Panc1 (cell line): ENCODE results near the gene FBXW8. TPM values are rescaled to one million over a fixed set of nuclear protein-coding genes. Genes with fewer than 3 reads are reported as not detected.
A peak's percentile ranks its signal among the peaks of the same experiment; 100 is the strongest.

Experiments
- ATAC-seq: fragments of 200-7000 bp; cut with Tn5 transposase; 2 replicates; pipeline ENCODE4 v1.9.1; 2020; ENCODE audit warnings: mild to moderate bottlenecking, moderate library complexity
- BruUV-seq: library from RNA; stranded (reverse); fragments of 400-500 nt; replicated peaks from 2 replicates; lab custom pipeline; 2021; lab: Mats Ljungman, UMichigan
- CTCF ChIA-PET: fragments of 300-600 bp; sonication (Branson Sonifier 250); formaldehyde crosslinking; loops from one replicate; lab custom pipeline; 2022; ENCODE audit warnings: antibody characterized with exemption; lab: Charles Lee
- POLR2A ChIA-PET: fragments of 300-600 bp; sonication (Branson Sonifier 250); formaldehyde crosslinking; loops from one replicate; lab custom pipeline; 2022; ENCODE audit warnings: antibody characterized with exemption; lab: Charles Lee
- DNase-seq: peaks from one replicate; pipeline ENCODE4 v3.0.0-alpha.2; 2010; ENCODE audit warnings: low read depth, low spot score
- H3K27ac ChIP-seq: 2 replicates; pipeline ENCODE4 v1.5.1; 2011; ENCODE audit warnings: mild to moderate bottlenecking, low read length, inconsistent platforms
- H3K27me3 ChIP-seq: fragments of 200-500 bp; sonication (Bioruptor generic); 2 replicates; pipeline ENCODE4 v1.6.0; 2014; ENCODE audit warnings: low read length, inconsistent platforms; ENCODE audit not compliant: control insufficient read depth, insufficient read depth
- H3K36me3 ChIP-seq: fragments of 200-500 bp; sonication (Bioruptor generic); 2 replicates; pipeline ENCODE4 v1.5.1; 2014; ENCODE audit warnings: inconsistent platforms, mild to moderate bottlenecking, low read length, moderate library complexity; ENCODE audit not compliant: control insufficient read depth, insufficient read depth
- H3K4me1 ChIP-seq: 2 replicates; pipeline ENCODE4 v1.5.1; 2011; ENCODE audit warnings: inconsistent platforms, mild to moderate bottlenecking, low read length, moderate library complexity; ENCODE audit not compliant: control insufficient read depth, insufficient read depth
- H3K4me3 ChIP-seq, 2 experiments: 2 replicates each; pipeline ENCODE4 v1.5.1; 2011 to 2012; ENCODE audit warnings: low read depth in 2 of 2, low read length in 2 of 2, mild to moderate bottlenecking in 2 of 2, inconsistent platforms in 1 of 2, moderate library complexity in 1 of 2
- H3K9me3 ChIP-seq: fragments of 200-500 bp; sonication (Bioruptor generic); 2 replicates; pipeline ENCODE4 v1.5.1; 2014; ENCODE audit warnings: low read depth, mild to moderate bottlenecking, inconsistent platforms, low read length, moderate library complexity; ENCODE audit not compliant: control insufficient read depth, insufficient read depth
- CTCF ChIP-seq: fragments of 450-650 bp; IDR thresholded peaks from 2 replicates; pipeline ENCODE4 v1.5.1; 2017; ENCODE audit warnings: mild to moderate bottlenecking
- POLR2AphosphoS5 ChIP-seq: IDR thresholded peaks from 2 replicates; pipeline ENCODE4 v1.6.1; 2012; ENCODE audit warnings: mild to moderate bottlenecking, low read depth, low read length, moderate library complexity
- REST ChIP-seq, 2 experiments: IDR thresholded peaks; 2 replicates each; pipeline ENCODE4 v1.6.1; 2011 to 2012; ENCODE audit warnings: low read depth in 2 of 2, control low read depth in 1 of 2, low read length in 1 of 2, mild to moderate bottlenecking in 1 of 2, moderate library complexity in 1 of 2; ENCODE audit not compliant: insufficient read depth in 1 of 2
- SIN3A ChIP-seq: IDR thresholded peaks from 2 replicates; pipeline ENCODE4 v1.6.1; 2012; ENCODE audit warnings: low read depth, mild to moderate bottlenecking, low read length, moderate library complexity, borderline replicate concordance; ENCODE audit not compliant: insufficient read depth
- TCF7L2 ChIP-seq: IDR thresholded peaks from 2 replicates; pipeline ENCODE4 v1.6.1; 2011; ENCODE audit warnings: mild to moderate bottlenecking, low read depth, low read length, inconsistent platforms
- in situ Hi-C: cut with HindIII; loops from 2 replicates; pipeline ENCODE4 v1.10.0; 2016; ENCODE audit warnings: low sequenced_read_pairs, low pct_unique_long_range_greater_than_20kb
- intact Hi-C: fragments of 100-400 bp; cut with micrococcal nuclease; formaldehyde crosslinking; loops from one replicate; pipeline ENCODE4 v1.10.0; 2022; ENCODE audit not compliant: unreplicated experiment
- total RNA-seq: library from RNA; stranded (reverse); gene quantifications from one replicate; pipeline ENCODE4 v1.2.1, GENCODE V29; 2021; ENCODE audit not compliant: unreplicated experiment

The FBXW8 gene
- total RNA-seq, 1 experiment from 2014 or later = 18.0 TPM

GRCh38 chr12:116880817-116881324, 29.9 kb upstream of the FBXW8 start:
- intact Hi-C loops = loop anchor here (5.0 to 10.0 kb wide), 2 partner anchors 146 to 179 kb away; partner anchors contain the start of genes RNFT2 and SPRING1
- peak; percentile 88 for ATAC-seq
- in situ Hi-C loops = no loop called here

GRCh38 chr12:116881325-116881876, 29.3 kb upstream of the FBXW8 start, which contains the start of gene HRK:
TSS of gene HRK (minus strand) at chr12:116881441. CDS start at chr12:116881307, 134 bp downstream.
- in situ Hi-C loops (no loop called here), intact Hi-C loops (loop anchor here (5.0 to 10.0 kb wide), 2 partner anchors 147 to 179 kb away; partner anchors contain the start of genes RNFT2 and SPRING1)
- POLR2A ChIA-PET = no interaction called here
- Histone ChIP-seq H3K36me3 (no peaks in the 10 kb centered on the region), H3K9me3 (no peaks in the 10 kb centered on the region), H3K4me1 (peaks cover 18% of the 10 kb centered on the region), H3K27me3 (peaks cover 30% of the 10 kb centered on the region), H3K27ac (no peak within 1 kb of the TSS), H3K4me3 (peak within 1 kb of the TSS; percentile 39 to 59)
- peak; percentile 61 for ATAC-seq
- no TSS peak for BruUV-seq
- CTCF ChIA-PET = interaction anchor here (0.6 kb wide), 1 partner anchor 19 kb away, joined by 4 read pairs; no protein-coding TSS in a partner anchor
- DNase-seq = no peak
- TF ChIP-seq SIN3A = no peak
- peak; percentile 28; the same call in 1 of the 2 replicates for TF ChIP-seq CTCF

More at GRCh38 chr12:116880817-116881324, 29.9 kb upstream of the FBXW8 start:
- no peak for DNase-seq
- peaks cover 30% of the 10 kb centered on the region for H3K27me3 ChIP-seq
- BruUV-seq = no TSS peak
- ChIA-PET POLR2A (interaction anchor here (0.6 kb wide), 1 partner anchor 33 kb away, joined by 12 read pairs; no protein-coding TSS in a partner anchor), CTCF (interaction anchor here (0.6 kb wide), 1 partner anchor 18 kb away, joined by 4 read pairs; no protein-coding TSS in a partner anchor)
- TF ChIP-seq CTCF = peak; percentile 66
- no peak for TF ChIP-seq SIN3A
- no peak for TF ChIP-seq TCF7L2
- peaks cover 18% of the 10 kb centered on the region for H3K4me1 ChIP-seq
- H3K27ac ChIP-seq = no peak overlapping the region
- no peaks in the 10 kb centered on the region for H3K9me3 ChIP-seq
- no peaks in the 10 kb centered on the region for H3K36me3 ChIP-seq
- peak overlapping the region; percentile 39 to 59 for H3K4me3 ChIP-seq

- no peaks in the 10 kb centered on the region for H3K9me3 ChIP-seq
- in situ Hi-C loops (no loop called here), intact Hi-C loops (loop anchor here (5.0 to 10.0 kb wide), 2 partner anchors 147 to 180 kb away; partner anchors contain the start of genes RNFT2 and SPRING1)
- H3K4me1 ChIP-seq = peaks cover 18% of the 10 kb centered on the region
- peak overlapping the region; percentile 39 to 59 for H3K4me3 ChIP-seq
- ATAC-seq (no peak), DNase-seq (no peak)
- CTCF ChIA-PET = interaction anchor here (0.7 to 1.4 kb wide), 2 partner anchors 20 to 173 kb away, joined by 3 read pairs; no protein-coding TSS in a partner anchor
- no peak for TF ChIP-seq POLR2AphosphoS5
- TF ChIP-seq SIN3A = no peak
- no peak for TF ChIP-seq TCF7L2
- TF ChIP-seq REST (IDR thresholded peaks at IDR 0.05; ENCODE audit: insufficient read depth in 1 of 2, low read depth in 2 of 2, low read length in 1 of 2) = no peak
- no peak for TF ChIP-seq CTCF
- H3K27me3 ChIP-seq = peaks cover 30% of the 10 kb centered on the region
- no peak overlapping the region for H3K27ac ChIP-seq
- no TSS peak for BruUV-seq
- POLR2A ChIA-PET = no interaction called here
- H3K36me3 ChIP-seq = no peaks in the 10 kb centered on the region
These were observed 28.8 kb upstream of the FBXW8 start for GRCh38 chr12:116881877-116882507.
